ENCODE results near the gene ZNFX1. TPM values are rescaled to one million over a fixed set of nuclear protein-coding genes. Genes with fewer than 3 reads are reported as not detected.
"Not testable (repeated sequence)": the region's sequence is repeated elsewhere in the genome, so short reads cannot be mapped to it uniquely, and the experiment has no call there.

Gene ZNFX1
- total RNA-seq, 4 donors from 2014 or later, result 20.0 to 46.2 (median 26.3) TPM

- no peaks in the 10 kb centered on the region for H3K4me1 ChIP-seq
- H3K27ac ChIP-seq, result no peak overlapping the region
- H3K27me3 ChIP-seq, result no peaks in the 10 kb centered on the region
- no peak overlapping the region for H3K4me3 ChIP-seq
- TF ChIP-seq, protein P1, sequence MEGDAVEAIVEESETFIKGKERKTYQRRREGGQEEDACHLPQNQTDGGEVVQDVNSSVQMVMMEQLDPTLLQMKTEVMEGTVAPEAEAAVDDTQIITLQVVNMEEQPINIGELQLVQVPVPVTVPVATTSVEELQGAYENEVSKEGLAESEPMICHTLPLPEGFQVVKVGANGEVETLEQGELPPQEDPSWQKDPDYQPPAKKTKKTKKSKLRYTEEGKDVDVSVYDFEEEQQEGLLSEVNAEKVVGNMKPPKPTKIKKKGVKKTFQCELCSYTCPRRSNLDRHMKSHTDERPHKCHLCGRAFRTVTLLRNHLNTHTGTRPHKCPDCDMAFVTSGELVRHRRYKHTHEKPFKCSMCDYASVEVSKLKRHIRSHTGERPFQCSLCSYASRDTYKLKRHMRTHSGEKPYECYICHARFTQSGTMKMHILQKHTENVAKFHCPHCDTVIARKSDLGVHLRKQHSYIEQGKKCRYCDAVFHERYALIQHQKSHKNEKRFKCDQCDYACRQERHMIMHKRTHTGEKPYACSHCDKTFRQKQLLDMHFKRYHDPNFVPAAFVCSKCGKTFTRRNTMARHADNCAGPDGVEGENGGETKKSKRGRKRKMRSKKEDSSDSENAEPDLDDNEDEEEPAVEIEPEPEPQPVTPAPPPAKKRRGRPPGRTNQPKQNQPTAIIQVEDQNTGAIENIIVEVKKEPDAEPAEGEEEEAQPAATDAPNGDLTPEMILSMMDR (IDR thresholded peaks at IDR 0.05), result no peak
- TF ChIP-seq POLR2A (IDR thresholded peaks at IDR 0.05), result no peak
- H3K9me3 ChIP-seq, result no peaks in the 10 kb centered on the region
- no peak for DNase-seq
- H3K36me3 ChIP-seq, result no peaks in the 10 kb centered on the region
- intact Hi-C loops (cut with DNase I; ENCODE audit: low total_unique reads), result no loop called here
These were observed 78.0 kb downstream of the ZNFX1 start for GRCh38 chr20:49199729-49200293.

DNA sequence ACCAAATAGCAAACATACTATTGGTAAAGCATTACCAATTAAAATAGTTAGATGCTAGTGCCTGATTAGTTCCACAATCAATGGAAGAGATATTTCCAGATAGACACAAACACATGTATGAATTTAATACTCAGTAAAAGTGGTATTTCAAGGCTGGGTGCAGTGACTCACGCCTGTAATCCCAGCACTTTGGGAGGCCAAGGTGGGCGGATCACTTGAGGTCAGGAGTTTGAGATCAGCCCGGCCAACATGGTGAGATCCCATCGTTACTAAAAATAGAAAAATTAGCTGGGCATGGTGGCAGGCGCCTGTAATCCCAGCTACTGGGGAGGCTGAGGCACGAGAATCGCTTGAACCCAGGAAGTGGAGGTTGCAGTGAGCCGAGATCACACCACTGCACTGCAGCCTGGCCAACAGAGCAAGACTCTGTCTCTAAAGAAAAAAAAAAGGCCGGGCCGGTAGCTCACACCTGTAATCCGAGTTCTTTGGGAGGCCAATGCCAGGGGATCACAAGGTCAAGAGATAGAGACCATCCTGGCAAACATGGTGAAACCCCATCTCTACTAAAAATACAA lies 84.8 kb downstream of the ZNFX1 start:
- H3K9me3 ChIP-seq; H3K4me3 ChIP-seq; H3K4me1 ChIP-seq; H3K27ac ChIP-seq; H3K27me3 ChIP-seq; intact Hi-C loops (cut with DNase I; ENCODE audit: low total_unique reads); H3K36me3 ChIP-seq; DNase-seq: not testable (repeated sequence)

Small RNA genes lying within 50 kb of the gene (small RNA-seq; reads per million reads assigned to genes)
- gene SNORD12B (1,814 reads per million, percentile 98 among the genes with 10 or more reads in this experiment), gene SNORD12C (1,802 reads per million, percentile 98 among the genes with 10 or more reads in this experiment)

Other genes starting within 250 kb of the ZNFX1 start
- 100 to 1,000 TPM in 1 of 4 donors, 10 to 100 TPM in 3; 49.2 to 104 (median 57.6) TPM for gene CSE1L, start 231.7 kb downstream of the ZNFX1 start, total RNA-seq
- gene STAU1, start 89.7 kb downstream of the ZNFX1 start, total RNA-seq, result 10 to 100 TPM; 52.6 to 97.1 (median 73.3) TPM
- 10 to 100 TPM; 11.8 to 35.8 (median 26.5) TPM for gene DDX27, start 58.6 kb downstream of the ZNFX1 start, total RNA-seq
- 10 to 100 TPM in 2 of 4 donors, 1 to 10 TPM in 1, under 1 TPM in 1; 0.29 to 32.5 (median 7.0) TPM for gene KCNB1, start 204.6 kb upstream of the ZNFX1 start, total RNA-seq